H9 (cell line): Measurements from ENCODE around the gene ABCA3. TPM values are rescaled to one million over a fixed set of nuclear protein-coding genes. Genes with fewer than 3 reads are reported as not detected.

ENCODE experiments used
- DNase-seq: peaks from one replicate; pipeline ENCODE4 v3.0.0-alpha.2; 2017
- H2AFZ ChIP-seq: one replicate; pipeline ENCODE4 v1.6.1; 2013; ENCODE audit warnings: mild to moderate bottlenecking, low read length, control low read depth, moderate library complexity
- H2AK5ac ChIP-seq: 2 replicates; pipeline ENCODE4 v1.6.1; 2013; ENCODE audit warnings: low read length, control low read depth, mixed read lengths; ENCODE audit not compliant: insufficient read length
- H2BK120ac ChIP-seq: one replicate; pipeline ENCODE4 v1.6.1; 2013; ENCODE audit warnings: low read depth, mild to moderate bottlenecking, low read length, control low read depth, inconsistent platforms; ENCODE audit not compliant: poor library complexity, severe bottlenecking
- H2BK12ac ChIP-seq: 2 replicates; pipeline ENCODE4 v1.6.1; 2013; ENCODE audit warnings: low read length, control low read depth, mixed read lengths, low read depth; ENCODE audit not compliant: insufficient read length
- H2BK15ac ChIP-seq: 2 replicates; pipeline ENCODE4 v1.6.1; 2013; ENCODE audit warnings: low read depth, low read length, control low read depth
- H2BK20ac ChIP-seq: one replicate; pipeline ENCODE4 v1.6.1; 2013; ENCODE audit warnings: low read depth, mild to moderate bottlenecking, low read length, control low read depth, inconsistent platforms; ENCODE audit not compliant: poor library complexity, severe bottlenecking
- H2BK5ac ChIP-seq: 2 replicates; pipeline ENCODE4 v1.6.1; 2013; ENCODE audit warnings: low read length, control low read depth, mixed read lengths; ENCODE audit not compliant: insufficient read length
- H3K14ac ChIP-seq: 2 replicates; pipeline ENCODE4 v1.6.1; 2013; ENCODE audit warnings: low read length, control low read depth; ENCODE audit not compliant: insufficient read depth
- H3K18ac ChIP-seq: 2 replicates; pipeline ENCODE4 v1.6.1; 2013; ENCODE audit warnings: low read depth, mild to moderate bottlenecking, mixed read lengths, low read length, control low read depth; ENCODE audit not compliant: insufficient read length
- H3K23ac ChIP-seq: 2 replicates; pipeline ENCODE4 v1.6.1; 2013; ENCODE audit warnings: low read length, control low read depth, mixed read lengths, low read depth; ENCODE audit not compliant: insufficient read length
- H3K23me2 ChIP-seq: 2 replicates; pipeline ENCODE4 v1.6.1; 2013; ENCODE audit warnings: low read depth, mild to moderate bottlenecking, mixed read lengths, low read length, control low read depth; ENCODE audit not compliant: insufficient read length, poor library complexity, severe bottlenecking
- H3K27ac ChIP-seq: 2 replicates; pipeline ENCODE4 v1.5.1; 2013; ENCODE audit warnings: low read length, control low read depth, mixed read lengths, low read depth; ENCODE audit not compliant: insufficient read length
- H3K27me3 ChIP-seq: 2 replicates; pipeline ENCODE4 v1.6.1; 2013; ENCODE audit warnings: low read length, control low read depth, inconsistent platforms; ENCODE audit not compliant: insufficient read depth
- H3K4ac ChIP-seq: 2 replicates; pipeline ENCODE4 v1.6.1; 2013; ENCODE audit warnings: low read depth, mild to moderate bottlenecking, control low read depth, inconsistent platforms, low read length, moderate library complexity
- H3K4me1 ChIP-seq: 2 replicates; pipeline ENCODE4 v1.6.1; 2013; ENCODE audit warnings: low read length, control low read depth, inconsistent platforms; ENCODE audit not compliant: insufficient read depth
- H3K4me2 ChIP-seq: 2 replicates; pipeline ENCODE4 v1.6.1; 2013; ENCODE audit warnings: low read length, control low read depth, mixed read lengths; ENCODE audit not compliant: insufficient read length, insufficient read depth
- H3K56ac ChIP-seq: 2 replicates; pipeline ENCODE4 v1.6.1; 2013; ENCODE audit warnings: low read depth, mild to moderate bottlenecking, mixed read lengths, low read length, control low read depth; ENCODE audit not compliant: insufficient read length
- H3K79me1 ChIP-seq: 2 replicates; pipeline ENCODE4 v1.6.1; 2013; ENCODE audit warnings: low read depth, mild to moderate bottlenecking, moderate library complexity, low read length, control low read depth, inconsistent platforms; ENCODE audit not compliant: insufficient read depth, poor library complexity, severe bottlenecking
- H3K79me2 ChIP-seq: 2 replicates; pipeline ENCODE4 v1.6.1; 2013; ENCODE audit warnings: low read length, control low read depth, inconsistent platforms; ENCODE audit not compliant: insufficient read depth
- H3K9ac ChIP-seq: 2 replicates; pipeline ENCODE4 v1.6.1; 2013; ENCODE audit warnings: low read length, control low read depth, mixed read lengths; ENCODE audit not compliant: insufficient read length; ENCODE audit errors: extremely low read depth
- H3K9me3 ChIP-seq: one replicate; pipeline ENCODE4 v1.6.1; 2013; ENCODE audit warnings: low read depth, low read length, inconsistent platforms; ENCODE audit not compliant: control insufficient read depth
- H3T11ph ChIP-seq: one replicate; pipeline ENCODE4 v1.6.1; 2013; ENCODE audit warnings: mild to moderate bottlenecking, low read length, control low read depth, inconsistent platforms
- H4K20me1 ChIP-seq: one replicate; pipeline ENCODE4 v1.6.1; 2013; ENCODE audit not compliant: control insufficient read depth, insufficient read length, insufficient read depth
- H4K5ac ChIP-seq: 2 replicates; pipeline ENCODE4 v1.6.1; 2013; ENCODE audit warnings: low read depth, mild to moderate bottlenecking, mixed read lengths, low read length, control low read depth; ENCODE audit not compliant: insufficient read length
- H4K8ac ChIP-seq: replicated peaks from 2 replicates; pipeline ENCODE4 v1.6.1; 2013; ENCODE audit warnings: low read length, control low read depth, mixed read lengths, low read depth; ENCODE audit not compliant: insufficient read length
- H4K91ac ChIP-seq: 2 replicates; pipeline ENCODE4 v1.6.1; 2013; ENCODE audit warnings: low read depth, mild to moderate bottlenecking, moderate library complexity, mixed read lengths, low read length, control low read depth; ENCODE audit not compliant: insufficient read length
- H3K27ac Mint-ChIP-seq, 3 experiments: 2 replicates in 2 of 3; 3 replicates in 1 of 3; pipeline ENCODE4 v1.8.0; 2020 to 2021; ENCODE audit warnings: mixed read lengths in 3 of 3, mild to moderate bottlenecking in 1 of 3, moderate library complexity in 1 of 3
- H3K27me3 Mint-ChIP-seq: 2 replicates; pipeline ENCODE4 v1.8.0; 2021; ENCODE audit warnings: low read depth, mild to moderate bottlenecking, moderate library complexity, mixed read lengths
- H3K36me3 Mint-ChIP-seq, 3 experiments: 2 replicates in 2 of 3; 3 replicates in 1 of 3; pipeline ENCODE4 v1.8.0; 2020 to 2021; ENCODE audit warnings: low read depth in 3 of 3, mixed read lengths in 3 of 3; ENCODE audit not compliant: insufficient read depth in 1 of 3
- H3K4me1 Mint-ChIP-seq, 2 experiments: 2 replicates each; pipeline ENCODE4 v1.8.0; 2020; ENCODE audit warnings: mixed read lengths in 2 of 2
- H3K4me3 Mint-ChIP-seq, 2 experiments: 2 replicates in 1 of 2; 3 replicates in 1 of 2; pipeline ENCODE4 v1.8.0; 2020 to 2021; ENCODE audit warnings: mild to moderate bottlenecking in 2 of 2, mixed read lengths in 2 of 2, moderate library complexity in 1 of 2
- H3K9me3 Mint-ChIP-seq, 2 experiments: 2 replicates in 1 of 2; 3 replicates in 1 of 2; pipeline ENCODE4 v1.8.0; 2020; ENCODE audit warnings: mild to moderate bottlenecking in 2 of 2, mixed read lengths in 2 of 2, moderate library complexity in 1 of 2
- WGBS: extraction: QIAGEN DNeasy Blood & Tissue Kit; methylation state at CpG from one replicate; pipeline ENCODE4 v1.1.7; 2013; ENCODE audit warnings: missing lambda C conversion rate, low lambda C conversion rate, mixed read lengths; ENCODE audit not compliant: insufficient read length; ENCODE audit errors: extremely low coverage; 5-methylcytosine and 5-hydroxymethylcytosine counted together
- total RNA-seq: library from RNA; stranded (reverse); gene quantifications from 2 replicates; pipeline ENCODE4 v1.2.1, GENCODE V29; 2021
- TF ChIP-seq, protein P1 (sequence below): fragments of 200-600 bp; sonication (generic); conservative IDR thresholded peaks from 3 replicates; pipeline ENCODE4 v1.8.0; 2021; ENCODE audit warnings: antibody characterized with exemption, mild to moderate bottlenecking

ABCA3 gene
- total RNA-seq, 1 experiment from 2014 or later, result 8.0 TPM

DNA sequence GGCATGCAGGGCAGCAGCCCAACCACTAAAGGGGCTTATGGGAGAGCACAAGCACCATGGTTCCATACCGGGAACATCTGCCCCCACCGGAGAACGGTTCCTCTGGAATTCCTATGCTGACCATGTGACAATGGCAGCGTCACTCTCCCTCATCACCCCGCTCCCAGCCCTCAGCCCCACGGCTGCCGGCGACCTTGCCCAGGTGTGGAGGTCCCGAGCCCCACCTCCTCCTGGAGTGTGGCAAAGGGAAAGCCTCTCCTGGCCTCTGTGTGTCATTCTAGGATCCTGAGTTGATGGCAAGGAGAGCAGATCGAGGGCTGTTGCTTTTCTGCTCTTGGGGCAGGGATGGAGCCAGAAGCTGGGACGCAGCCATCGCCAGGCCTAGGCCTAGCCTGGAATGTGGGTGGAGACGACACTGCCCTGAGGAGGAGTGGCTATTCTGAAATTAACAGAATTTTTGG, 54.8 kb downstream of the ABCA3 start:
- Histone ChIP-seq H3K27me3 (no peaks in the 10 kb centered on the region), H2BK5ac (no peak overlapping the region), H3K14ac (no peak overlapping the region), H3K4me1 (no peaks in the 10 kb centered on the region), H3K4me2 (no peak overlapping the region), H3K56ac (no peak overlapping the region), H3K27ac (no peak overlapping the region), H4K20me1 (no peaks in the 10 kb centered on the region), H4K5ac (no peak overlapping the region), H3K23ac (no peak overlapping the region), H3K79me1 (no peaks in the 10 kb centered on the region), H3K79me2 (no peaks in the 10 kb centered on the region), H4K91ac (no peak overlapping the region), H2BK120ac (no peak overlapping the region), H3K18ac (no peak overlapping the region), H4K8ac (no peak overlapping the region), H3K23me2 (no peaks in the 10 kb centered on the region), H2BK20ac (no peak overlapping the region), H3K4ac (no peak overlapping the region), H3T11ph (no peak overlapping the region), H3K9ac (no peak overlapping the region), H2BK15ac (no peak overlapping the region), H2AK5ac (no peak overlapping the region), H3K9me3 (no peaks in the 10 kb centered on the region), H2AFZ (no peak overlapping the region), H2BK12ac (no peak overlapping the region)
- TF ChIP-seq, protein P1, sequence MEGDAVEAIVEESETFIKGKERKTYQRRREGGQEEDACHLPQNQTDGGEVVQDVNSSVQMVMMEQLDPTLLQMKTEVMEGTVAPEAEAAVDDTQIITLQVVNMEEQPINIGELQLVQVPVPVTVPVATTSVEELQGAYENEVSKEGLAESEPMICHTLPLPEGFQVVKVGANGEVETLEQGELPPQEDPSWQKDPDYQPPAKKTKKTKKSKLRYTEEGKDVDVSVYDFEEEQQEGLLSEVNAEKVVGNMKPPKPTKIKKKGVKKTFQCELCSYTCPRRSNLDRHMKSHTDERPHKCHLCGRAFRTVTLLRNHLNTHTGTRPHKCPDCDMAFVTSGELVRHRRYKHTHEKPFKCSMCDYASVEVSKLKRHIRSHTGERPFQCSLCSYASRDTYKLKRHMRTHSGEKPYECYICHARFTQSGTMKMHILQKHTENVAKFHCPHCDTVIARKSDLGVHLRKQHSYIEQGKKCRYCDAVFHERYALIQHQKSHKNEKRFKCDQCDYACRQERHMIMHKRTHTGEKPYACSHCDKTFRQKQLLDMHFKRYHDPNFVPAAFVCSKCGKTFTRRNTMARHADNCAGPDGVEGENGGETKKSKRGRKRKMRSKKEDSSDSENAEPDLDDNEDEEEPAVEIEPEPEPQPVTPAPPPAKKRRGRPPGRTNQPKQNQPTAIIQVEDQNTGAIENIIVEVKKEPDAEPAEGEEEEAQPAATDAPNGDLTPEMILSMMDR, result no peak
- no peak for DNase-seq
- WGBS, result no CpG with 5 or more reads among the region's 13 CpGs
- H3K27ac Mint-ChIP-seq, result no peak overlapping the region
- no peak overlapping the region for H3K4me3 Mint-ChIP-seq
- H3K36me3 Mint-ChIP-seq, result no peaks in the 10 kb centered on the region
- peaks cover 2% of the 10 kb centered on the region for H3K27me3 Mint-ChIP-seq
- no peaks in the 10 kb centered on the region for H3K9me3 Mint-ChIP-seq
- H3K4me1 Mint-ChIP-seq, result 0 out of 4 replicates have a peak, but pooled peaks cover 0 to 3% of the 10 kb centered on the region in 2 experiments
